ENCODE results near the gene C1orf105. TPM values are rescaled to one million over a fixed set of nuclear protein-coding genes. Genes with fewer than 3 reads are reported as not detected.

The C1orf105 gene
- total and polyA plus RNA-seq, 10 of the 15 experiments (the other 5 are each of a cell fraction or from before 2014, with no cell fraction given): not detected

DNA sequence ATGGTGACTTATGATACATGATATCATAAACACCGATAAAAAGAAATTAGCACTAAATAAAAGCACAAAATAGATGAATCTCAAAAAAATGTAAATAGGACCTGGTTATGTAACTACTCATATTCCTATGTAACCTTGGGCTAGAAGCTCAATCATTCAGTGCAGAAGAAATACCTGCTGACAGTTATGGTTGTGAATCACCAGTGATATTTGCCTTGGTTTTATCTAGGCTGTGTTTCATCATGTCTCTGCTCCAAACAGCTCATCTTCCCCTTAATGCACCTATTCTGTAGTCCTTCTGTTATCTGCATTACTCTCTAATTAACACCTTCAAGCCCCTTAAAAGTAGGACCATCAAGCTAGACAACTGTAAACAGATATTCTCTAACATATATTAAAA is 39.7 kb downstream of the C1orf105 start:
- H2AFZ ChIP-seq (ENCODE audit: control insufficient read depth, low read depth, low read length): no peak overlapping the region
- in situ Hi-C loops (cut with MboI): no loop called here
- H4K20me1 ChIP-seq (ENCODE audit: control insufficient read depth, insufficient read depth): no peaks in the 10 kb centered on the region
- no peaks in the 10 kb centered on the region for H3K4me1 ChIP-seq (ENCODE audit: control insufficient read depth, insufficient read depth, low read length)
- ChIA-PET SMC1A (ENCODE audit: uncharacterized antibody, unreplicated experiment) (no interaction called here), CTCF (interaction anchor here (1.3 kb wide), 1 partner anchor 19 kb away, joined by 3 read pairs; no protein-coding TSS in a partner anchor), RAD21 (ENCODE audit: unreplicated experiment) (interaction anchor here (1.3 kb wide), 1 partner anchor 9 kb away, joined by 3 read pairs; no protein-coding TSS in a partner anchor), POLR2A (no interaction called here)
- ATAC-seq (no peak), FAIRE-seq (no peak), DNase-seq (ENCODE audit: low read depth, low spot score) (no peak)
- no peak overlapping the region for H3K4me3 ChIP-seq
- 81% methylated on average over 1 of the region's 1 CpG for WGBS (ENCODE audit: insufficient coverage, insufficient replicate concordance, low lambda C conversion rate, missing lambda C conversion rate)
- intact Hi-C loops (cut with micrococcal nuclease; ENCODE audit: unreplicated experiment): no loop called here
- no peaks in the 10 kb centered on the region for H3K79me2 ChIP-seq (ENCODE audit: control insufficient read depth, insufficient read depth, low read length)
- no peaks in the 10 kb centered on the region for H3K36me3 ChIP-seq (ENCODE audit: control insufficient read depth in 2 of 2, insufficient read depth in 2 of 2, low read length in 1 of 2)
- no peak overlapping the region for H3K9ac ChIP-seq (ENCODE audit: control insufficient read depth, insufficient read depth, low read length)
- H3K27me3 ChIP-seq (replicated peaks in 1 of 2; ENCODE audit: control insufficient read depth in 2 of 2, insufficient read depth in 2 of 2, low read length in 1 of 2): peaks cover 0 to 3% of the 10 kb centered on the region in 2 experiments; a peak in 3 of 4 replicates
- H3K4me2 ChIP-seq (ENCODE audit: control insufficient read depth, insufficient read depth): no peak overlapping the region
- BruUV-seq (replicated peaks): no TSS peak
- H3K27ac ChIP-seq (ENCODE audit: control insufficient read depth, insufficient read depth): no peak overlapping the region
- no peaks in the 10 kb centered on the region for H3K9me3 ChIP-seq (replicated peaks; ENCODE audit: control insufficient read depth, insufficient read depth, low read length)
- TF ChIP-seq MXI1 (IDR thresholded peaks at IDR 0.05; ENCODE audit: low read depth, low read length) (no peak), NBN (IDR thresholded peaks at IDR 0.05) (no peak), JUNB (IDR thresholded peaks at IDR 0.05) (no peak), IKZF1 (conservative IDR thresholded peaks at IDR 0.05) (no peak), POU2F2 (IDR thresholded peaks at IDR 0.05; ENCODE audit: borderline replicate concordance, low read depth, low read length) (no peak), TCF7 (IDR thresholded peaks at IDR 0.05; ENCODE audit: borderline replicate concordance) (no peak), DPF2 (IDR thresholded peaks at IDR 0.05) (no peak), RCOR1 (conservative IDR thresholded peaks at IDR 0.05; ENCODE audit: low read depth, low read length) (no peak), KAT2A (conservative IDR thresholded peaks at IDR 0.05; ENCODE audit: control insufficient read depth, low read depth, low read length) (no peak), CREB1 (IDR thresholded peaks at IDR 0.05; ENCODE audit: low read depth) (no peak)
- TF ChIP-seq, protein P1, sequence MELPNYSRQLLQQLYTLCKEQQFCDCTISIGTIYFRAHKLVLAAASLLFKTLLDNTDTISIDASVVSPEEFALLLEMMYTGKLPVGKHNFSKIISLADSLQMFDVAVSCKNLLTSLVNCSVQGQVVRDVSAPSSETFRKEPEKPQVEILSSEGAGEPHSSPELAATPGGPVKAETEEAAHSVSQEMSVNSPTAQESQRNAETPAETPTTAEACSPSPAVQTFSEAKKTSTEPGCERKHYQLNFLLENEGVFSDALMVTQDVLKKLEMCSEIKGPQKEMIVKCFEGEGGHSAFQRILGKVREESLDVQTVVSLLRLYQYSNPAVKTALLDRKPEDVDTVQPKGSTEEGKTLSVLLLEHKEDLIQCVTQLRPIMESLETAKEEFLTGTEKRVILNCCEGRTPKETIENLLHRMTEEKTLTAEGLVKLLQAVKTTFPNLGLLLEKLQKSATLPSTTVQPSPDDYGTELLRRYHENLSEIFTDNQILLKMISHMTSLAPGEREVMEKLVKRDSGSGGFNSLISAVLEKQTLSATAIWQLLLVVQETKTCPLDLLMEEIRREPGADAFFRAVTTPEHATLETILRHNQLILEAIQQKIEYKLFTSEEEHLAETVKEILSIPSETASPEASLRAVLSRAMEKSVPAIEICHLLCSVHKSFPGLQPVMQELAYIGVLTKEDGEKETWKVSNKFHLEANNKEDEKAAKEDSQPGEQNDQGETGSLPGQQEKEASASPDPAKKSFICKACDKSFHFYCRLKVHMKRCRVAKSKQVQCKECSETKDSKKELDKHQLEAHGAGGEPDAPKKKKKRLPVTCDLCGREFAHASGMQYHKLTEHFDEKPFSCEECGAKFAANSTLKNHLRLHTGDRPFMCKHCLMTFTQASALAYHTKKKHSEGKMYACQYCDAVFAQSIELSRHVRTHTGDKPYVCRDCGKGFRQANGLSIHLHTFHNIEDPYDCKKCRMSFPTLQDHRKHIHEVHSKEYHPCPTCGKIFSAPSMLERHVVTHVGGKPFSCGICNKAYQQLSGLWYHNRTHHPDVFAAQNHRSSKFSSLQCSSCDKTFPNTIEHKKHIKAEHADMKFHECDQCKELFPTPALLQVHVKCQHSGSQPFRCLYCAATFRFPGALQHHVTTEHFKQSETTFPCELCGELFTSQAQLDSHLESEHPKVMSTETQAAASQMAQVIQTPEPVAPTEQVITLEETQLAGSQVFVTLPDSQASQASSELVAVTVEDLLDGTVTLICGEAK (IDR thresholded peaks at IDR 0.05; ENCODE audit: borderline replicate concordance): no peak
- TF ChIP-seq, protein P2, sequence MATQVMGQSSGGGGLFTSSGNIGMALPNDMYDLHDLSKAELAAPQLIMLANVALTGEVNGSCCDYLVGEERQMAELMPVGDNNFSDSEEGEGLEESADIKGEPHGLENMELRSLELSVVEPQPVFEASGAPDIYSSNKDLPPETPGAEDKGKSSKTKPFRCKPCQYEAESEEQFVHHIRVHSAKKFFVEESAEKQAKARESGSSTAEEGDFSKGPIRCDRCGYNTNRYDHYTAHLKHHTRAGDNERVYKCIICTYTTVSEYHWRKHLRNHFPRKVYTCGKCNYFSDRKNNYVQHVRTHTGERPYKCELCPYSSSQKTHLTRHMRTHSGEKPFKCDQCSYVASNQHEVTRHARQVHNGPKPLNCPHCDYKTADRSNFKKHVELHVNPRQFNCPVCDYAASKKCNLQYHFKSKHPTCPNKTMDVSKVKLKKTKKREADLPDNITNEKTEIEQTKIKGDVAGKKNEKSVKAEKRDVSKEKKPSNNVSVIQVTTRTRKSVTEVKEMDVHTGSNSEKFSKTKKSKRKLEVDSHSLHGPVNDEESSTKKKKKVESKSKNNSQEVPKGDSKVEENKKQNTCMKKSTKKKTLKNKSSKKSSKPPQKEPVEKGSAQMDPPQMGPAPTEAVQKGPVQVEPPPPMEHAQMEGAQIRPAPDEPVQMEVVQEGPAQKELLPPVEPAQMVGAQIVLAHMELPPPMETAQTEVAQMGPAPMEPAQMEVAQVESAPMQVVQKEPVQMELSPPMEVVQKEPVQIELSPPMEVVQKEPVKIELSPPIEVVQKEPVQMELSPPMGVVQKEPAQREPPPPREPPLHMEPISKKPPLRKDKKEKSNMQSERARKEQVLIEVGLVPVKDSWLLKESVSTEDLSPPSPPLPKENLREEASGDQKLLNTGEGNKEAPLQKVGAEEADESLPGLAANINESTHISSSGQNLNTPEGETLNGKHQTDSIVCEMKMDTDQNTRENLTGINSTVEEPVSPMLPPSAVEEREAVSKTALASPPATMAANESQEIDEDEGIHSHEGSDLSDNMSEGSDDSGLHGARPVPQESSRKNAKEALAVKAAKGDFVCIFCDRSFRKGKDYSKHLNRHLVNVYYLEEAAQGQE (IDR thresholded peaks at IDR 0.05; ENCODE audit: low read depth, low read length): no peak
- TF ChIP-seq, protein P3, sequence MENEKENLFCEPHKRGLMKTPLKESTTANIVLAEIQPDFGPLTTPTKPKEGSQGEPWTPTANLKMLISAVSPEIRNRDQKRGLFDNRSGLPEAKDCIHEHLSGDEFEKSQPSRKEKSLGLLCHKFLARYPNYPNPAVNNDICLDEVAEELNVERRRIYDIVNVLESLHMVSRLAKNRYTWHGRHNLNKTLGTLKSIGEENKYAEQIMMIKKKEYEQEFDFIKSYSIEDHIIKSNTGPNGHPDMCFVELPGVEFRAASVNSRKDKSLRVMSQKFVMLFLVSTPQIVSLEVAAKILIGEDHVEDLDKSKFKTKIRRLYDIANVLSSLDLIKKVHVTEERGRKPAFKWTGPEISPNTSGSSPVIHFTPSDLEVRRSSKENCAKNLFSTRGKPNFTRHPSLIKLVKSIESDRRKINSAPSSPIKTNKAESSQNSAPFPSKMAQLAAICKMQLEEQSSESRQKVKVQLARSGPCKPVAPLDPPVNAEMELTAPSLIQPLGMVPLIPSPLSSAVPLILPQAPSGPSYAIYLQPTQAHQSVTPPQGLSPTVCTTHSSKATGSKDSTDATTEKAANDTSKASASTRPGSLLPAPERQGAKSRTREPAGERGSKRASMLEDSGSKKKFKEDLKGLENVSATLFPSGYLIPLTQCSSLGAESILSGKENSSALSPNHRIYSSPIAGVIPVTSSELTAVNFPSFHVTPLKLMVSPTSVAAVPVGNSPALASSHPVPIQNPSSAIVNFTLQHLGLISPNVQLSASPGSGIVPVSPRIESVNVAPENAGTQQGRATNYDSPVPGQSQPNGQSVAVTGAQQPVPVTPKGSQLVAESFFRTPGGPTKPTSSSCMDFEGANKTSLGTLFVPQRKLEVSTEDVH (IDR thresholded peaks at IDR 0.05; ENCODE audit: low read depth, partially characterized antibody): no peak
- TF ChIP-seq, protein P4, sequence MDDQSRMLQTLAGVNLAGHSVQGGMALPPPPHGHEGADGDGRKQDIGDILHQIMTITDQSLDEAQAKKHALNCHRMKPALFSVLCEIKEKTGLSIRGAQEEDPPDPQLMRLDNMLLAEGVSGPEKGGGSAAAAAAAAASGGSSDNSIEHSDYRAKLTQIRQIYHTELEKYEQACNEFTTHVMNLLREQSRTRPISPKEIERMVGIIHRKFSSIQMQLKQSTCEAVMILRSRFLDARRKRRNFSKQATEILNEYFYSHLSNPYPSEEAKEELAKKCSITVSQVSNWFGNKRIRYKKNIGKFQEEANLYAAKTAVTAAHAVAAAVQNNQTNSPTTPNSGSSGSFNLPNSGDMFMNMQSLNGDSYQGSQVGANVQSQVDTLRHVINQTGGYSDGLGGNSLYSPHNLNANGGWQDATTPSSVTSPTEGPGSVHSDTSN (IDR thresholded peaks at IDR 0.05; ENCODE audit: insufficient replicate concordance, low read depth, low read length): no peak

Measured in GM12878 (cell line).